HG02840 (cell line): Measurements from ENCODE around the gene HSPA8.
"Not testable (repeated sequence)": the region's sequence is repeated elsewhere in the genome, so short reads cannot be mapped to it uniquely, and the experiment has no call there.

ENCODE experiments used
- ATAC-seq: cut with Tn5 transposase; IDR thresholded peaks from one replicate; pipeline ENCODE4 v1.9.1; 2021; ENCODE audit warnings: mild to moderate bottlenecking, moderate library complexity, moderate number of reproducible peaks; ENCODE audit not compliant: unreplicated experiment, low FRiP score

The HSPA8 gene

DNA sequence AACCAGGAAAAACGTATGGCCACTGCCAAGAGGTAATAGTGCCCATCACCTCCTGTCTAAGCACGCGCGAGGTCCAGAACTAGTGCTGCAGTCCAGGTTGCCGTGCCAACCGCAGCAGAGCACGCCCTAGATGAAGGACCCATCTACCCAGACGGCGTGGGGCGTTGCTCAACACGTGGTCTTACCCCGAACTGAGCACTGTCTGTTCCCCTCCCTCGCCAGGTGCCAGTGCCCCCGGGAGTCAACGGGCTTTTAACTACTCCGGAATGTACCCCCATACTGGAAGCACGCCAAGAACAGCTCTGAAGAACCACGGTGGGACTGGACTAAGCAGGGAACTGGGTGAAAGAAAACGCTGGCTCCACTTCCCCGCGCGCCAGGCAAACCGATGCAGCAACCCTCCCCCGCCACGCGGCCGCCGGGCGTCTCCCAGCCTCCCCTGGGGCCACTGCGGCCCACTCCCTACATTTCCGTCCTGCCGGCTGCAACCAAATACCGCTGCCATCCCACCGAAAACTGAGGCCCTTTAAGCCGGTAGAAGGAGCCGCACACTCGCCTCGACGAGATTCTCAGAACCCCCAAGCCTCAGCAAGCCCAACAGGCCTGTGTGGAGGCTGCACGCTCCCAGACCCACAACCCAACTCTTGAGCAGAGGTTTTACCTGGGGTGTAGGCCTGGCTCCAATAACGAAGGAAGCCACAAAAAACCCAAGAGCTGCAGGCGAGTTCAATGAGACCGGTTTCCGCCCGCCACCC, at the start of gene HSPA8:
Gene HSPA8 (minus strand): TSS at position 734 of the 755 bp plus-strand sequence. CDS start 812 bp downstream, outside the sequence.
- peak; percentile 3 for ATAC-seq

DNA sequence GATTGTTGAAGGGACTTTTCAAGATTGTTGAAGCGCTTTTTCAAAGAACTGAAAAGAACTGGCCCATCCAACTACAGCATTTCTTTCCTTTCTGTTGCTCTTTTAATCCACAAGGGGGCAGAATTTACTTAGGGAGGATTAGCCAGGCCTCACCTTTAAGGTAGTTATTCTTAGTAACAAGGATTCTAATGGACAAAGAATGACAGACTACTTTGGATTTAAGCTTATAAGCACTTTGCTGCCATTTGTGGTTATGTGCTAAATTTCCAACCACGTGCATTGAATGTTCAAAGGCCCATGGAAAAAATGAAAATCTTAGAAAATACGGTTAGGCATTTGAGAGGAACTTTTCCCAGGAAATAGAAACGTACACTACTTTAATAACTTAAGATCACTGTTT, 49.5 kb upstream of the HSPA8 start:
- ATAC-seq = no peak

DNA sequence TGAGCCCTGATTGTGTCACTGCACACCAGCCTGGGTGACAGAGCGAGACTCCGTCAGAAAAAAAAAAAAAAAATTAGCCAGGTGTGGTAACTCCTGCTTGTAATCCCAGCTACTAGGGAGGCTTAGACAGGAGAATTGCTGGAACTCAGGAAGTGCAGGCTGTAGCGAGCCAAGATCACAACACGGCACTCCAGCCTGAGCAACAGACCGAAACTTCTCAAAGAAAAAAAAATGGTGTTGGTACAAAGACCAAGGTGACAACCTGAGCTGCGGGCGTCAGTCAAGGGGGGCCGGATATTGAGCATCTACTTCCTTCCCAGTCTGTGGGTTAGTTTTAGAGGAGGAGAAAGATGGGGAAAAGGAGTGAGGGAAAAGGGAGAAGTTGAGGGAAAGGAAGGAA, 48.5 kb upstream of the HSPA8 start:
- ATAC-seq = no peak

DNA sequence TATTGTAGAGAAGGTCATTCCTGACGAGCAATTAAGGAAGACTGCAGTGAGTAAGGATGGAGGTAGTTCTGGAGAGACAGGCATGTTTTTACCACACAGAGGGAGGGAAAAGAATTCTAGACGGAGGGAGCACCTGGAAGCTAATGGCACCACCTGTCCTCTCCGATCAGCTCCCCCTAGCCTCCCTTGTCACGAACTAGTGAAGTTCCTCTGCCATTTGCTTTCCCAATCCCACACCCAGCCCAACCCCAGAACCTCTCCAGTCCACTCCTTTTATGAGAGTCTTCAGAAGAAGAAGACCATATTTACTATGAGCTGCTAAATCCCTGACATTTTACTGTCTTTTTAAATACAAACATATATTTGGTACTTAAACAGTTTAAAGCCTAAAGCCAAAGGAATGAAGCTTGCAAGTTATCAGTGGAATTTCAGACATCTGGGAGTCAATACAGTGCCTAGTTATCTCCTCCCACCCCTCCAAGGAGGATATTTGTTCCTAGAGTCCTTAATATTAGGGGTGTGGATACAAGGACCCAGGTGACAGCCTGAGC, 46.1 kb upstream of the HSPA8 start:
- ATAC-seq = no peak

DNA sequence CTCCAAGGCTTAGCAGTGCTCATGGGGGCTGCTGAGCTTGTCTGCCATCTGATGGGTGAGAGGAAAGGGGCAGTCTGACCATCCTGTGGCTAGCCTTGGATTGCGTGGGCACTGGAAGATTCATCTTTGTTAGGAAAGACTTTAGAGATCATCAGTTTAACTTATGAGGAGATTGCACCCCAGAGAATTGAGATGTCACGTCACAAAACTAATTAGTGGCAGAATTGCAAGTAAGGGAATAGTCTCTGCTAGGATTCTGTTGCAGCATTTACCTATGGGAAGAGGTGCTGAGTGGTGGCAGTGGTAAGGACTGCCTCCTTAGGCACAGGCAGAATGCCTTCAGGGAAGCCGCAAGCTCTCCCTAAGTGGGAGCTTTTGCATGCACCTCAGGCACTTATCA, 42.8 kb upstream of the HSPA8 start:
- no peak for ATAC-seq

DNA sequence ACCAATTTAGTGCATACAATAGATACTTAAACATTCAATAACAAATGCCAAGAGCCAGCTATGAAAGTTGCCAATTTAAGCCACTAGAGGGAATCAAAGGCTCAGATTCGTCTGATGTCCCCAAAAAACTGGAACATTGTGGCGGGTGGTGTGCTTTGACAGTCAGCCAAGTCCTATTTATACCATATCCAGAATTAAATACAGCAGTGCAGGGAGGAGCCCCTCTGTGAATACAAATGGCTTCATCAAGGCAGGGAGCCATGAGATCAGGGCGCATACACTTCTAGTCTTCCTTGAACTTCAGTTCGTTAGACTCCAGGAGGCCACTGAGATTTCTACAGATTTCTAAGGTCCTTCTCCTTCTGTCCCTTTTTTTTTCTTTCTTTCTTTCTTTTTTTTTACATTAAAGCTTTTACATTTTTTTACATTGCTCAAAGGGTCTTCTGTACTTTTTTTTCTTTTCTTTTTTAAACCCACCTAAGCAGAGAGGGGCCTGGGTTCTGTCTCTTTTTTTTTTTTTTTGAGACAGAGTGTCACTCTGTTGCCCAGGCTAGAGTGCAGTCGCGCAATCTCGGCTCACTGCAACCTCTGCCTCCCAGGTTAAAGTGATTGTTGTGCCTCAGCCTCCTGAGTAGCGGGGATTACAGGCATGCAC, 41.5 kb upstream of the HSPA8 start:
- ATAC-seq = no peak

DNA sequence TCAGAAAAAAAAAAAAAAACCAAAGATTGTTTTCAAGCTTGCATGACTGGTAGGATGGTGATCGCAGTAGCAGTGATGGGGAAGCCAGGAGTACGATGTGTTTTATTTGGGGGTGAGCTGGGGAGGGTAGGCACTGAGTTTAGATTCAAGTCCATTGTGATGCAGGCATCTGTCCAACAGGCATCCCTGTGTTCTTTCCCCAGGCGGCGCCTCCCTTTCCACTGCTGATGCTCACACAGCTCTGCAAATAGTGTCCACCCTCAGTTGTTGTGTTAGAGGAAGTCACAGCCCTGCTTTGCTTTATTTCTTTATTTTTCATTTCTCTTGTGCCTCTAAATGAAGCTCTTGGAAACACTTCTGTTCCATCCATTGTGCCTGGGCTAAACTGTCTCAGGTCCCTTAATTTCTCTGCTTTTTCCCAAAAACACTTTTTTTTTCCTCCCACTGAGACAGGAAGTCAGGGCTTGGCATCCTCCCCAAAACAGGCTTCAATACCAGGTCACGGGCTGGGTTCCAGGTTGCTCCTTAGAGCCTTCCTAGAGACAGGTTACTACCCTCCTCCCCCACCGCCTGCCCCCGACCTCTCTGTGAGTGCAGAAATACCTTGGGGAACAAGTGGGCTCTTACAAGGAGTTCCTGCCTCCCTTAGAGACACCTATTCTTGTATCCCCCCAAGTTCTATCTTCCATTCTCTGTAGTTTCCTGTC, 38.6 kb upstream of the HSPA8 start:
- no peak for ATAC-seq

DNA sequence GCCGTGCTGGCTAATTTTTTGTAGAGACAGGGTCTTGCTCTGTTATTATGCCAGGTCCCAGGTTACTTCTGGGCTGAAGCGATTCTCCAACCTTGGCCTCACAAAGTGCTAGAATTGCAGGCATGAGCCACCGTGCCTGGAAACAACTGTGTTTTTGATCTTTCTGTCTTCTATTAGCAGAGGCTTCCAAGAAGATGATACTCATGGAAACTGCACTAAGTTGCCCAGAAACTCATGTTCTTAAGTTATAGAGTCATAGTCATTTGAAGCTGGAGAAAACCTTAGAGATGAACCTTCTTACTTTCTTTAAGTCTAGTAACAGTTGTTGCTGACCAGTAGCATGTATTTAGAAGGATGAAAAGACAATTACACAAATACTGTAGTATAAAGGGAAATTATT, 37.1 kb upstream of the HSPA8 start:
- ATAC-seq = no peak

DNA sequence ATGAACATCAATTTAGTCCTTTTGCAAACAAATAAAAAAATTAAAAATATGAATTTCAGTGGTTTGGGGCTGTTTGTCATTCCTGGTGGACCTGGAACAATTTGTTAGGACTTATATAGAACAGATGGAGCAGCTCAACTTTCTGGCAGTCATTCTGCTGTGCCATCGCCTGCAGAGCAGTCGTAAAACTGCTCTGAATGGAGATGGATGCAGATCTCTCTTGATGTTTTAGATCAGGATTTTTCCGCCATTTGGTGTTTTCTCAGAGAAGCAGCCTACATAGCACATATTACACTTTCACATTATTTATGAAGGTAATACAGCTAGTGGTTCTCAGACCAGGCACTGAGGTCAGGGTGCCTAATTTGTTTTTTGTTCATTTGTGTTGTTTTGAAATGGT, 31.8 kb upstream of the HSPA8 start:
- no peak for ATAC-seq

DNA sequence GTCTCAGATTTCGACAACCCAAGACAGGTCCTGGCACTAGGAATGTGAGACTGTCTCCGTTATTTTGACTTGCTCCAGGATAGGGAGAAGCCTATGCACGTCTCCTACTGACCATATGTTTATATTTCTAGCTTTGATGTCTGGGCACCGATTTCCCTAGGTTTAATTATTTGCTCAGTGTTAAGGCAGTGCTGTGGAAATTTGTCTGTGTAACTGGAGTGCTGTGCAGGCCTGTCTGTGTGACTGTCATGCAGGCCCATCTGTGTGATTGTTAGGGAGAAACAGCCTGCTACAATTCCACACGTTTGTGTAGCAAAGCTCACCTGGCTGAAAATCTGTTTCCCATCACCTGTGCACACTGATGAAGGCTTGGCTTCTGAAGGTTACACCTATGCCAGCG, 29.6 kb upstream of the HSPA8 start:
- no peak for ATAC-seq

DNA sequence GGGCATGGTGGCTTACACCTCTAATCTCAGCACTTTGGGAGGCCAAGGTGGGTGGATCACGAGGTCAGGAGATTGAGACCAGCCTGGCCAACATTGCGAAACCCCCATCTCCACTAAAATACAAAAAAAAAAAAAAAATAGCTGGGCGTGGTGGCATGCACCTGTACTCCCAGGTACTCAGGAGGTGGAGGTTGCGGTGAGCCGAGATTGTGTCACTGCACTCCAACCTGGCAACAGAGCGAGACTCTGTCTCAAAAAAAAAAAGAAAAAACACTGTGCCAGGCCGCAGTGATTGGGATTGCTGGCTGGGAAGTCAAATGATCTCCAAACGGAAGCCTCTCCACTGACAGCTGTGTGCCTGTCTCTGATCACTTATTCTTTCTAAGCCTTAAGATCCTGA, 28.2 kb upstream of the HSPA8 start:
- ATAC-seq = not testable (repeated sequence)

DNA sequence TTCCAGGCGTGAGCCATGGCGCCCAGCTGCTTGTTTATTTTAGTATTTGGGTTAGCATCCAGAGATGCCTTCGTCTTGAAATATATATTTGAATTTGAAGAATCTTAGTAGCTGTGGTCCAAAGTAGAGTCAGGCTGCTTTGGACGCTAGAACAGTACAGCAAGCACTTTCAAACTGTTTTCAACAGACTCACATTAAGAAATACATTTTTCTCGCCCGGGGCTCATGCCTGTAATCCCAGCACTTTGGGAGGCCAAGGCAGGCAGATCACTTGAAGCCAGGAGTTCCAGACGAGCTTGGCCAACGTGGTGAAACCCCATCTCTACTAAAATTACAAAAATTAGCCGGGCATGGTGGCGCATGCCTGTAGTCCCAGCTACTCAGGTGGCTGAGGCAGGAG, 27.0 kb upstream of the HSPA8 start:
- not testable (repeated sequence) for ATAC-seq

DNA sequence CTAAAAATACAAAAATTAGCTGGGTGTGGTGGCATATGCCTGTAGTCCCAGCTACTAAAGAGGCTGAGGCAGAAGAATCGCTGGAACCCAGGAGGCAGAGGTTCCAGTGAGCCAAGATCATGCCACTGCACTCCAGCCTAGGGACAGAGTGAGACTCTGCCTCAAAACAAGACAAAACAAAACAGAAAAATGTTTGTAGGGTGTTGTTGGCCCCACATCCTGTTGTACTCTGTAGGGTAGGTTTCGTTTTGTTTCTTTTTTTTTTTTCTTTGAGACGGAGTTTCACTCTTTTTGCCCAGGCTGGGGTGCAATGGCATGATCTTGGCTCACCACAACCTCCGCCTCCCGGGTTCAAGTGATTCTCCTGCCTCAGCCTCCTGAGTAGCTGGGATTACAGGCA, 25.7 kb upstream of the HSPA8 start:
- ATAC-seq = peak; percentile 63

DNA sequence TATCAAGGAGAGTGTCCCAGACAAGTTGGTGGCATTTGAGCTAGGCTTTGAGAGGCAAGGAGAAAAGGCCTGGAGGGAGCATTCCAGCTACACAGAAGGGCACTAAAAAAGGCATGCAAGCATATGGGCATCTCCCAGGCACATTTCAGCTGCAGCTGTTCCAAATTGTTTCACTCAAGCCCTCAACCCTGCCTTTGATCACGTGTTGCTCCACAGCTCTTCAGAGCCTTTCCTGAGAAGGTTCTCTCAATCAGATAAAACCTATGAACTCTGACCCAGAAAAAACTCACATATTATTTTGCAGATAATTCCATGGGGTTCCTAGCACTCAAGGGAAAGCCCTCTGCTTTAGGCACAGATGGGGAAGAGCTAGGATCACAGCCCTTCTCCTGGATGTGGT, 24.4 kb upstream of the HSPA8 start:
- no peak for ATAC-seq

DNA sequence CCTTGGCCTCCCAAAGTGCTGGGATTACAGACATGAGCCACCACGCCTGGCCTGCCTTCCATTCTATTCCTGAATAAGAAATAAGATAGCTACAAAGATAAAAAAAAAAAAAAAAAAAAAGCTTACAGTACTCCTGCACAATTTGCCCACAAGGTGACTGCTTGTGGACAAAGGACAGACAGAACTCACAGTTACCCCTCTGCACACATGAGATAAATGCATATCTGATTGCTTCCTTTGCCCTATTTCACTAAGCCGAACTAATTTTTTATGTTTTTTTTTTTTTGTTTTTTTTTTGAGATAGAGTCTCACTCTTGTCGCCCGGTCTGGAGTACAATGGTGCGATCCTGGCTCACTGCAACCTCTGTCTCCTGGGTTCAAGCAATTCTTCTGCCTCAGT, 23.6 kb upstream of the HSPA8 start:
- ATAC-seq = no peak

DNA sequence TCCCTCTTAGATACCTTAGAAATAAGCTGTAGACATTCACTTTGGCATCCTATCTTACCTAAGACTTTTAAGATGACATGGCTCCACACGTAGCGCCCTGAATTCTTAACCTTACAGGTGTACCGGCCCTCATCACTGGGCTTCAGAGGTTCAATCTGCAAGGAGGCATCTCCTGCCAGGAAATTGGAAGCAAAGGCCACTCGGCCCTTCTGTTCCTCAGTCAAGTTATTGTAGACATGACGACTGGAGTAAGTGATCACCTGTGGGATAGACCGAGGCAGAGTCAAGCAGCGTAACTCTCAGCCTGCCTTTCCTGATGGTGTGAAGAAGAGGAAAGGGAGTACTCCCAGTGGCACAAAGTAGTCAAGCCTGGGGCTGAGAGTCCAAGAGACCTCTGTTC, 22.5 kb upstream of the HSPA8 start:
- no peak for ATAC-seq

DNA sequence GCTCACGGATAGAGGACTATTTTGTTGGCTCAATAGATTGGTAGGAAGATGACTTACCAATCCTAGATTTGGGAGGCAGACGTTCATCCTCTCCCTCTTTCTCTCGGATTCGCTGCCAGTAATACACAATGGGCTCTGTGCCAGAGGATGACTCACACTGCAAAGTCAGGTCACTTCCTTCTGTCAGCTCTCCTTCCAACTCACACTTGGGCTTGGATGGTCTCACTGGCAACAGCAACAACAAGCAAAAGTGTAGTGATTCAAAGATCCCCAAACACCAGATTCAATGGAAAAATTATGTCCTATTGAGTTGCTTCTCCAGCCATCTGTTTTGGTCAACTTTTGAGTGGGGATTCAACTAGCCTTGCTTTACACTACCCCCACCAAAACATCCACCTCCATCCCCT, 21.7 kb upstream of the HSPA8 start:
- ATAC-seq = no peak

DNA sequence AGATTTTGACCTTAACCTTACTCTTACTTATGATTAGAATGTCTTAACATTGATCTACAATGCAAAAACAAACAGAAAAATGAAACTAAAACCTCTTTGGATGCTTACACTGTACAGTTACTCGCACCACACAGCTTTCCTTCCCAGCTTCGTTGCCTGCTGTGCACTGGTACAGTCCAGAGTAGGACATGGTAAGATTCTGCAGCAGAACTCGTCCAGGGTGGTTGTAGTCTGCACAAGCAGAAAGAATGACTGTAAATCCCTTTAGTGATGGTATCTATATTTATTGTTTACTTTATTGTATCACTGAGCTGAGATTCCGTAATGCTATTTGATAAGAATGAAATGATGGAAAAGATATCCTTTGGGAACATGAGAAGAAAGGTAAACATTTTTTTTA, 21.0 kb upstream of the HSPA8 start:
- no peak for ATAC-seq

DNA sequence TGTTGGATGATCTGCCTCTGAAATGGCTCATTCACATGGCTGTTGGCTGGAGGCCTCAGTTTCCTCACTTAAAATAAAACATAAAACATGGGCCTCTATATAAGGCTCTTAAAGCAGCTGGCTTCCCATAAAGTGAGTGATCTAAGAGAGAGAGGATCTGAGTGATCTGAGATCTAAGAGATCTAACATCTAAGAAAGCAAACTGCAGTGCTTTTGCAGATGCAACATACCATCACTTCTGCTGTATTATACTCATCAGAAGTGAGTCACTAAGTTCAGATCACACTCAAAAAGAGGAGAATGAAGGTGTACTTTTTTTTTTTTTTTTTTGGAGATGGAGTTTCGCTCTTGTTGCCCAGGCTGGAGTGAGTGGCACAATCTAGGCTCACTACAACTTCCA, 18.1 kb upstream of the HSPA8 start:
- no peak for ATAC-seq

DNA sequence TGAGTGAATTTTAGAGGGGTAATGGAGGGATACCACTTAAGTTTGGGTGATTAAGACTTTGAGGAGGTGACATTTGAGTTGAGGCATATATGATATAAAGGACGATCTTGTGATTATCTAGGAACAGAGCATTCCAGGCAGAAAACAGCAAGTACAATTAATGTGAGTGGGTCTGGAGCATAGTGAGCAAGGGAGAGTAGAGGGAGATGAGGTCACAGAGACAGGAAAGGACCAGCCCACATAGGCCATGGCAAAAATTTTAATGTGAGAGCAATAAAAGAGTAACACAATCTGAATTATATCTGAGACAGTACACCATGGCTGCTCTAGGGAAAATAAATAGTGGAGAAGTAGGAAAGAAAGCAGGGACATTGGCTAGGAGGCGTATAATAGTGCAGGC, 14.5 kb upstream of the HSPA8 start:
- no peak for ATAC-seq

DNA sequence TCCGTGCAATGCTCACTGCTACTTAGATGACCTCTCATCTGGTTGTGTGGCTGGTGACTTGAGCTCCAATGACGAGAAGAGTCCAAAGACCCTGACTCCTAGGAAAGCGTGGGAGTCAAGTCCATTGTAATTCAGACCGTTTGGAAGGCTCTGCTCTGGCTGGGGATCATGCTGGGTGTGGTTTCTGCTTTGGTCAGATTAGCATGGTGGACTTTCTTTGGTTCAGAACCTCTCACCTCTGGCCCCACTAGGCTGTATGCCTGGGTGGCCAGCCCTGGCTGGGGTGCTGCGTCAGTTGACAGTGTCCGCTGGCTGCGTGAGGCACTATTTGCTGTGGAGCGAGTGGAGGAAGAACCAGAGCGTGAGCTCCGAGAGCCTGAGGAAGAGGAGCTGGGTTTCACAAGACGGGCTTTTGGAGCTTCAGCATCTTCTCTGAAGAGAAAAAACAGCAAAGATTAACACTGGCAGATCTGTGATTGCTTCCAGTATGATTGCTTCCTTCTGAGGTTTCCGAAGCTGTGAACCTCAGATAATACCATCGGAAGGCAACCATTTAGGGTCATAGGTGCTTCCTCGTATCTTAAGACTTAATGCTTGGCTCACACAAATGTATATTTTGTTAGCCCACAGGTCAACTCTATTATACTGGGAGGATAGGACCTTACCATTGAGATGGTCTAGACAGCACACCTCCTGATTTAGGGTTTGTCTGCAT, 11.6 kb upstream of the HSPA8 start:
- ATAC-seq = no peak
